Right lobe of liver (tissue), 4 donors: ENCODE data around the gene PIAS4.

Experiments used
- CTCF ChIP-seq, 4 donors: fragments of 200-600 bp in 3 of 4; fragments of 450-650 bp in 1 of 4; IDR thresholded peaks; one replicate each; pipeline versions ENCODE4 v1.5.1 to v1.8.0; 2016 to 2022; ENCODE audit warnings: antibody characterized with exemption in 4 of 4, mild to moderate bottlenecking in 2 of 4
- POLR2A ChIP-seq: fragments of 450-650 bp; IDR thresholded peaks from one replicate; pipeline ENCODE4 v1.6.1; 2017; ENCODE audit warnings: antibody characterized with exemption, mild to moderate bottlenecking
- donor health status: DM: no; HTN: no; CAD: no.
- donor health status: DM: no; HTN: no; CAD: no.
- donor health status: DM: no; HTN: yes; CAD: no.

DNA sequence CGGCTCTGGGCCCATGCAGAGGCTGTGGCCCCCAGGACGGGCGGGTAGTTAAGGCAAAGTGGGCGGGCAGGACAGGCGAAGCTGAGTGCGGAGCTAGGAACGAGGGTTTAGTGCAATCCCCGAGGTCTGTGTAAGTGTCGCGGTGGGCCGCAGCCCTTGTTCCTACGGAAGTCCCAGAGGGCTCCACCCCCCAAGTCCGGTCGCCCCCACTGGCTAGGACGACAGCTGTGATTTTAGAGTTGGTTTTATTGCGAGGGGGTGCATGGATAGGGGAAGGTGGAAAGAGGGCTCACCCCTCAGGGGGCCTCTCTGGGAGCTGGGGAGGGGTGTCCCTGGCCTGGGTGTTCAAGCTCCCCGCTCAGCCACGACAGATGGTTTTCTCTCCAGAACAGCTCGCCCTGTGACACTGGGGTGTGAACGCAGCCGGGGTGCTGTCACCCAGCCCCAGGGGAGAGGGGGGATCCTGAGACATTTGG lies 37.5 kb downstream of the PIAS4 start:
- TF ChIP-seq CTCF (IDR thresholded peaks at IDR 0.05) (no peak), POLR2A (no peak)
